ENCODE measurements around the gene CEP57L1. TPM values are rescaled to one million over a fixed set of nuclear protein-coding genes. Genes with fewer than 3 reads are reported as not detected.
A peak's percentile ranks its signal among the peaks of the same experiment; 100 is the strongest.

The CEP57L1 gene
- total RNA-seq, 1 donor from 2014 or later = 25.4 TPM

DNA sequence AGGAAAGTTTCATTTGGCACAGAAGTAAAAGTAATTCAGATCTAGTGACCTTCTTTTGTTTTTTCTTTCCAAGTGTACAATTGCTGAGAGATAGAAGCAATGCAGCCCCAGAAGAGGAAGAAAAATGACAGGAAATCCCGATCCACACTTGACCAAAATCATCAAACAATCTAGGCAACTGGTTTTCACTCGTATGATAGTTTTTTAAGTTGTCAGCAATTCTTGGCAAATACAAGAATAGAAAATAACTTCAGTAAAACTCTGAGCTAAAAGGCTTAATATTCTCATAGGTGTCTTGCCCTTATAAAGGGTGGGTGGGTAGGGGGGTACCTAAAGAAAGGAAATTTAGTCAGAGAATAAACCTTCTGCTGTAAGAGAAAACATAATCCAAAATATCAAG is 36.7 kb upstream of the CEP57L1 start:
- H3K4me1 Mint-ChIP-seq (ENCODE audit: low read depth) = peaks cover 21% of the 10 kb centered on the region
- DNase-seq (ENCODE audit: low spot score) = no peak
- H3K27ac Mint-ChIP-seq = no peak overlapping the region
- no peaks in the 10 kb centered on the region for H3K9me3 Mint-ChIP-seq
- H3K36me3 Mint-ChIP-seq (ENCODE audit: low read depth) = no peaks in the 10 kb centered on the region
- H3K27me3 Mint-ChIP-seq (ENCODE audit: low read depth) = peaks cover 8% of the 10 kb centered on the region
- H3K4me3 Mint-ChIP-seq (ENCODE audit: low read depth) = no peak overlapping the region
- intact Hi-C loops (cut with micrococcal nuclease) = loop anchor here (5.0 kb wide), 1 partner anchor 46 kb away; no protein-coding TSS in a partner anchor

DNA sequence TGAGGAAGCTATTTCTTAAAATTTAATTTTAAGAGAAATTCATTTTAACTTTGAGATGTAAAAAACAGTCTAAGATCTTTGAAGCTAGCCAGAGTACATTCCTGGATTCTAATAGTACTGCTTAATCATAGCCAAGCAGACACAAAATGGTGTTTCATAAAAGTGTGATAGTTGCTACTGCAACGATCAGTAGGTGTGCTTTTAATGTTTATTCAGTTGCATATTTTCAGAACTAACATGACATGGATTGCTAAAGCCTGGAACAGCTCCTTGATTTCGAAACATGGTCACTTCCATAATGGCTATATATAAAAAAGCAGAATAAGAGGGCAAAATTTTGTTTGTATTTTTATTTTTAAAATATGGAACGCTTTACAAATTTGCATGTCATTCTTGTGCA is 36.2 kb upstream of the CEP57L1 start:
- Mint-ChIP-seq H3K4me3 (ENCODE audit: low read depth) (no peak overlapping the region), H3K27ac (no peak overlapping the region), H3K9me3 (no peaks in the 10 kb centered on the region), H3K36me3 (ENCODE audit: low read depth) (no peaks in the 10 kb centered on the region), H3K27me3 (ENCODE audit: low read depth) (peaks cover 10% of the 10 kb centered on the region), H3K4me1 (ENCODE audit: low read depth) (peaks cover 23% of the 10 kb centered on the region)
- DNase-seq (ENCODE audit: low spot score) = no peak
- intact Hi-C loops (cut with micrococcal nuclease) = loop anchor here (5.0 kb wide), 1 partner anchor 47 kb away; no protein-coding TSS in a partner anchor

DNA sequence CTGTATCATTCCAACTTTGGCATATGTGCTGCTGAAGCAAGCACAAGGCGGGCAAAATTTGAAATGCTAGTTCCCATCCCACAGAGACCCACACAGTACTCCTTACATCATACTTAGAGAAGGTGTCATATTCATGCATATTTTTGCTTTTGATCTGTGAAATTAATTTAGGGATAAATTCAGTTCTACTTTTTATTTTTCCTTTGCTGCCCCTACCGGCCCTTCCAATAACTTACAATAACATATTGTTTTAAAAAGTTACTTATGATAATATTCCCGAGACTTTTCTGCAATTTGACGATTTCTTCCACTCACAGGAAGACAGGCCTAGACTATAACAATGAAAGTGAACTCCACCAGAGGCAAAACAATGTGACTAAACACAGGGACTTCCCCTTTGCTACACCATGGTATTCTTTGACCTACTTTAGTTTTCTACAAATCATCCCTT is 35.7 kb upstream of the CEP57L1 start:
- H3K4me1 Mint-ChIP-seq (ENCODE audit: low read depth) = peaks cover 25% of the 10 kb centered on the region
- H3K36me3 Mint-ChIP-seq (ENCODE audit: low read depth) = no peaks in the 10 kb centered on the region
- H3K9me3 Mint-ChIP-seq = no peaks in the 10 kb centered on the region
- no peak for DNase-seq (ENCODE audit: low spot score)
- no peak overlapping the region for H3K4me3 Mint-ChIP-seq (ENCODE audit: low read depth)
- H3K27me3 Mint-ChIP-seq (ENCODE audit: low read depth) = peaks cover 12% of the 10 kb centered on the region
- H3K27ac Mint-ChIP-seq = peak overlapping the region; percentile 24
- intact Hi-C loops (cut with micrococcal nuclease) = loop anchor here (5.0 kb wide), 1 partner anchor 47 kb away; no protein-coding TSS in a partner anchor

DNA sequence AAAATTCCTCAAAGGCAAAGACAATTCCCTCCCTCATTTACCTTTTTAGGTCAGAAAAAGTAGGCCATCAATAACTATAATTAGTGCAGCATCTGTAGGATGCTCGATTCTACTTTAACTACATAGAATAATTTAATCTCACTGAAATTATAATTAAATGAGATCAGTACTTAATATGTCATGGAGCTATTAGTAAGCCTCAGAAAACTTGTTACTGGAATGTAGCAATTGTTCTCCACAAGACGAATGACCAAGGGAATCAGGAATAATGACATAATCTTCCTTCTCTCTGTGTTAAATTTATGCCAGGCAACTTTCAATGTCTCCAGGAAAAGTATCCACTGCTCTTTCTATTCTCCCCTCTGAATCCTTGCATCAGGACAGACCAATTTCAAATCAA is 34.7 kb upstream of the CEP57L1 start:
- Mint-ChIP-seq H3K36me3 (ENCODE audit: low read depth) (no peaks in the 10 kb centered on the region), H3K4me1 (ENCODE audit: low read depth) (peaks cover 25% of the 10 kb centered on the region), H3K27ac (no peak overlapping the region), H3K27me3 (ENCODE audit: low read depth) (peaks cover 6% of the 10 kb centered on the region), H3K9me3 (no peaks in the 10 kb centered on the region), H3K4me3 (ENCODE audit: low read depth) (no peak overlapping the region)
- DNase-seq (ENCODE audit: low spot score) = no peak
- intact Hi-C loops (cut with micrococcal nuclease) = no loop called here

DNA sequence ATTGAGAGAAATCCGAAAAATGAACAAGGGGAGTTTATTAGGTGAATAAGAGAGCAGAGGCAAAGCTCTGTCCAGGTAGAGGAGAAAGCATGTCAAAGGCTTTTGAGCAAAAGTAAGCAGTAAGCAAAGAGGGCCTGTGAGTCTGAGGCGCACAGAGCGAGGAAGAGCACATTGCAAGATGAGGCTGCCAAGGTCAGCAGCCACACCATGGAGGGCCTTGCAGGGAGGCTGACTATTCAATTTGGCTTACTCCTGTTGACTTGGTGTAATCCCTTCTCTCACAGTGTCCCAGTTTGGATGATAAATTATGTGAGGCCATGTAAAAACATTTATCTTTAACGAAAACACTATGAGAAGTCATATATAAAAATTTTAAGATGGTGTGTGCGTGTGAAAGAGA is 33.1 kb upstream of the CEP57L1 start:
- Mint-ChIP-seq H3K36me3 (ENCODE audit: low read depth) (no peaks in the 10 kb centered on the region), H3K27me3 (ENCODE audit: low read depth) (peaks cover 9% of the 10 kb centered on the region), H3K27ac (no peak overlapping the region), H3K9me3 (no peaks in the 10 kb centered on the region), H3K4me1 (ENCODE audit: low read depth) (peaks cover 25% of the 10 kb centered on the region), H3K4me3 (ENCODE audit: low read depth) (no peak overlapping the region)
- intact Hi-C loops (cut with micrococcal nuclease) = no loop called here
- no peak for DNase-seq (ENCODE audit: low spot score)

DNA sequence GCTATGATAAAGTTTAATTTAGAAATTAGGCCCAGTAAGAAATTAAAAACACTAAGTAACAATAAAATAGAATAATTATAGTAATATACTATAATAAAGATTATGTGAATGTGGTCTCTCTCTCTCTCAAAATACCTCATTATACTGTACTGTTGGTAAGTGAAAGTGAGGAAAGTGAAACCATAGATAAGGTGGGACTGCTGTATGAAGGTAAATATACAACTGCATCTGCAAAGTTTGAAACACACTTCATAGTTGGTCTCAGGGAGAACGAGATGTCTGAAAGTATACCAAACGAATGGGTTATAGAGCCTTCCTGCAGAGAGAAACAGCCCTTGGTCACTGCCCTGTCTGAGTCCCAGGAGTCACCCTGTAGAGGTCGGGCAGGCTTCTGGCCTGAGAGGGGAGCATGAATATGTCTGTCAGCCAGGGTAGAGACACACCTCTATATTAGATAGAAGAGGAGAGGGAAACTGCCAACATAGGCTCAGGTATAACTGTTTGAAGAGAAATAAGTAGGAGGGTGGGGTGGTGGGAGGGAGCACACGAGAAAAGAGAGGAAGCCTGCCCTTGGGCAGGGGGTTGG is 32.4 kb upstream of the CEP57L1 start:
- H3K27ac Mint-ChIP-seq = no peak overlapping the region
- peaks cover 25% of the 10 kb centered on the region for H3K4me1 Mint-ChIP-seq (ENCODE audit: low read depth)

DNA sequence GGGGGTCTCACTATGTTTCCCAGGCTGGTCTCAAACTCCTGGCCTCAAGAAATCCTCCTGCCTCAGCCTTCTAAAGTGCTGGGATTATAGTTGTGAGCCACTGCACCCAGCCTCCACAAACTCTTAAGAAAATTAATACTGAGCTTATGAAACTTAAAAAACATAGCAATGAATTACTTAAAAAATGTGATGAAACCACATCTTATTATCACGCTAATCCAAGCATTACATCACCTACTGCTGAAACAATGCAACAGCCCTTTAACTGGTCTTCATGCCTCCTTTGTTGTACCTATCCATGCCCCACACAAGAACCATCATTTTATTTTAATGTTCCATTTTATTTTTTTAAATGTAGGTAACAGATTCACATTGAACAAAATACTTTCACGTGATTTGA is 25.6 kb upstream of the CEP57L1 start:
- no peak overlapping the region for H3K27ac Mint-ChIP-seq
- H3K9me3 Mint-ChIP-seq = no peaks in the 10 kb centered on the region
- peaks cover 7% of the 10 kb centered on the region for H3K27me3 Mint-ChIP-seq (ENCODE audit: low read depth)
- H3K36me3 Mint-ChIP-seq (ENCODE audit: low read depth) = no peaks in the 10 kb centered on the region
- intact Hi-C loops (cut with micrococcal nuclease) = loop anchor here (5.0 kb wide), 3 partner anchors 157 to 512 kb away; no protein-coding TSS in a partner anchor
- peaks cover 20% of the 10 kb centered on the region for H3K4me1 Mint-ChIP-seq (ENCODE audit: low read depth)
- no peak overlapping the region for H3K4me3 Mint-ChIP-seq (ENCODE audit: low read depth)
- no peak for DNase-seq (ENCODE audit: low spot score)

More for the DNA sequence above, 32.4 kb upstream of the CEP57L1 start:
- Mint-ChIP-seq H3K36me3 (ENCODE audit: low read depth) (no peaks in the 10 kb centered on the region), H3K9me3 (no peaks in the 10 kb centered on the region), H3K27me3 (ENCODE audit: low read depth) (peaks cover 10% of the 10 kb centered on the region), H3K4me3 (ENCODE audit: low read depth) (no peak overlapping the region)
- intact Hi-C loops (cut with micrococcal nuclease) = no loop called here
- DNase-seq (ENCODE audit: low spot score) = no peak

DNA sequence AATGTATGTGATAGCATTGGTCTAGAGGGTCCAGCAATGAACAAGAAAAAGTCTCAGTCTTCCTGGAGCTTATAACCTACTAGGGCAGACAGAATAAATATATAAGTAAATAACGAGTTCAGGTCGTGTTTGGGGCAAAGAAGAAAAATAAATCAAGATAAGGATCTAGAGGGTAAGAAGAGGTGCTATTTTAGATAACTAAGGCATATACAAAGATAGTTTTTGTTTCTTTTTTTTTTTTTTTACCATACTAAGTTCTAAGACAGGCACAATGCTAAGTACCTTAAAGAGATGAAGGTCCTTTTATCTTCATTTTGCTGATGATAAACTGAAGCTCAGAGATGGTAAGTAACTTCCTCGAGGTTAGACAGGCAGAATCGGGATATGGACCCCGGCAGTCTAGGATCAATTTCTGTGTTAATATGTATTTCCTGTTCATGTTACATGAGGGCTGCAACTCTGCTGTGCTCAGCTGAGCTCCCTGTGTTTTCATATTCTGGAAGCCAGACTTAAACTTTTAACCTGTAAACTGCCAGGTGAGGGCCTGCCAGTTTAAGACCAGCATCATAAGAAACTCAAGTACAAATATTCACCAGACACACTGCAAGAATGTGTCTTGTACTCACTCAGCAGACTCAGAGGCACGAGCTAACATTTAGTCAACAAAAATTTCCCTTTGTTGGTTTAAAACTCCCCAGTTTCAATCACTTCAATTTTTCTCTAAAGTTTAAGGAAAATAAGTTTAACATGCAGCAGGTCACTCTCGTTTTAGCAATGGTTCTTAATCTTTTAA is 24.0 kb upstream of the CEP57L1 start:
- intact Hi-C loops (cut with micrococcal nuclease) = loop anchor here (5.0 kb wide), 3 partner anchors 159 to 514 kb away; no protein-coding TSS in a partner anchor
- Mint-ChIP-seq H3K4me3 (ENCODE audit: low read depth) (no peak overlapping the region), H3K27ac (no peak overlapping the region), H3K27me3 (ENCODE audit: low read depth) (peaks cover 7% of the 10 kb centered on the region), H3K36me3 (ENCODE audit: low read depth) (no peaks in the 10 kb centered on the region), H3K4me1 (ENCODE audit: low read depth) (peaks cover 20% of the 10 kb centered on the region), H3K9me3 (no peaks in the 10 kb centered on the region)
- DNase-seq (ENCODE audit: low spot score) = no peak

DNA sequence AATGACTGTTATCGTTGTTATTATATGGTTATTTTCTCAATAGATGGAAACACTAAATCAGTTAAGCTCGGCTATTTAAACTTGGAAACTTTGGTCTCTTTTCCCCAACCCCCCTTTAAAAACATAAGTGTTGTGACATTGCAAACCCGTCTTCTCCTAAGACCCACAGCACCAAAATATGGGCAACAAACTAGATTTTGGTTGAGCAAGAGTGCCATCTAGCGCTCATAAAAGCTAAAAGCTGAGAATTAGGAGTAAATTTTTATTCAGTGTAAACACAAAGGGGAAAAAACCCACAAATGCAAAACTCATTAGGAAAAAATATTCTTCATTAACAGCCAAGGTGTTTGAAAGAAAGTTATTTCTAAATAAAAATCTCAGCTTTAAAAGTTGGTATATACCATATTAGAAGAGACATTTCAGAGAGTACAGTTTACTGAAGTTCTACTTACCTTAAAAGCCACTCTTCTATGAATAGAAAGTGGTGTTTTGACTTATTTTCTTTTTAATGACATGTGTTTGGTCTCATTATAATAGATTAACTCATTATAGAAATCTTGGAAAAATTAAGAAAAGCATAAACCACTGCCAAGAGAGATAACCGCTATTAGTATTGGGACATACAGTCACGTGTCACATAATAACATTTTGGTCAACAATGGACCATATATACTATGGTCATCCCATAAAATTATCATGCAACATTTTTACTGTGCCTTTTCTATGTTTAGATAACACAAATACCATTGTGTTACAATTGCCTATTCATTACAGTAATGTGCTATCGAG is 21.8 kb upstream of the CEP57L1 start:
- Mint-ChIP-seq H3K9me3 (no peaks in the 10 kb centered on the region), H3K4me3 (ENCODE audit: low read depth) (no peak overlapping the region), H3K36me3 (ENCODE audit: low read depth) (no peaks in the 10 kb centered on the region), H3K4me1 (ENCODE audit: low read depth) (peaks cover 21% of the 10 kb centered on the region), H3K27ac (no peak overlapping the region), H3K27me3 (ENCODE audit: low read depth) (peaks cover 5% of the 10 kb centered on the region)
- DNase-seq (ENCODE audit: low spot score) = no peak
- intact Hi-C loops (cut with micrococcal nuclease) = loop anchor here (1.0 to 5.0 kb wide), 6 partner anchors 161 to 531 kb away; no protein-coding TSS in a partner anchor

DNA sequence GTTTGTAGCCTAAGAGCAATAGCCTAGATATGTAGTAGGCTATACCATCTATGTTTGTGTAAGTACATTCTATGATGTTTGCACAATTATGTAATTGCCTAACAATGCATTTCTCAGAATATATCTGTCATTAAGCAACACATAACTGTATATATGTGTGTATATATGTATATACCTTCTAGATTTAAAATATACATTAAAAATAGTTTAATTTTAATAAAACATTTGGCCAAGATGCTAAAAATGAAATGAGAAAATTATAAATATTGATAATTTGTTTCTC is 21.2 kb upstream of the CEP57L1 start:
- H3K4me3 Mint-ChIP-seq (ENCODE audit: low read depth) = no peak overlapping the region

DNA sequence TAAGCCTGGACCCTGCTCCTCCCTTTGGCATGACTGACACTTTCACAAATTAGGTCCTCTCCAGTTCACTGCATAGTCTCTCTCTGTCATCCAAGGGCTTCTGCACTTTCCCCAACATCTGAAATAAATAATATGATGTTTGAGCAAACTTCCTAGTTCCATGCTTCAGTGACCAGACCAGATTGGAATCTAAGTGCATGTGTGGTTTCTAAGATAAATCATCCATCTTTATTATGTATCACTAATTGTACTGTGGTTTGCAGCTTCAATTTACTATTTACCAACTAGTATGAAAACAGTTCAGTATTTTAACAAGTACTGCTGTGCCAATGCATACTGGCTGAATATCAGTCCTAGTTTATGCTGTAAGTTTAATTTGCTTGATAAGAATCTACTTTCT is 19.4 kb upstream of the CEP57L1 start:
- Mint-ChIP-seq H3K36me3 (ENCODE audit: low read depth) (no peaks in the 10 kb centered on the region), H3K27ac (no peak overlapping the region)
- intact Hi-C loops (cut with micrococcal nuclease) = no loop called here

More for the DNA sequence above, 21.2 kb upstream of the CEP57L1 start:
- H3K27me3 Mint-ChIP-seq (ENCODE audit: low read depth) = peaks cover 5% of the 10 kb centered on the region
- H3K36me3 Mint-ChIP-seq (ENCODE audit: low read depth) = no peaks in the 10 kb centered on the region
- DNase-seq (ENCODE audit: low spot score) = no peak
- intact Hi-C loops (cut with micrococcal nuclease) = loop anchor here (5.0 kb wide), 3 partner anchors 162 to 517 kb away; no protein-coding TSS in a partner anchor
- H3K9me3 Mint-ChIP-seq = no peaks in the 10 kb centered on the region
- H3K4me1 Mint-ChIP-seq (ENCODE audit: low read depth) = peaks cover 21% of the 10 kb centered on the region
- no peak overlapping the region for H3K27ac Mint-ChIP-seq

DNA sequence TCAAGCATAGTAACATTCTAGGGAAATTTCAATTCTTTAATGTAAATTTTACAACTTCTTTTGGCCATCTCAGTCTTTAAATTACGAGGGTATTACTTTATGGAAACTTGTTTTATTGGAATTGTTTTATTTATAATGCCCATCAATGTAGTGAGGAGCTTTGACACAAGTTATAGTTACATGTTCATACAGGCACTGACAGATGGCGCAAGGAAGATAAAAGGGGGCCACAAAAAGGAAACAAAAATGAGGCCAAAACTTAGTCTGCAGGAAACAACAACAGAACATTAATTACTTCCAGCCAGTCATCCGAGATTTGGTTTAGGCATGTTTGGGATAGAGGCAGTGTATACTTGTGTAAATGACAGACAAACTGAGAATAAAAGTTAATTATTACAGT is 18.9 kb upstream of the CEP57L1 start:
- no peaks in the 10 kb centered on the region for H3K36me3 Mint-ChIP-seq (ENCODE audit: low read depth)
- no peak for DNase-seq (ENCODE audit: low spot score)
- no peak overlapping the region for H3K4me3 Mint-ChIP-seq (ENCODE audit: low read depth)
- H3K9me3 Mint-ChIP-seq = no peaks in the 10 kb centered on the region
- H3K27me3 Mint-ChIP-seq (ENCODE audit: low read depth) = peaks cover 5% of the 10 kb centered on the region
- intact Hi-C loops (cut with micrococcal nuclease) = no loop called here
- peaks cover 13% of the 10 kb centered on the region for H3K4me1 Mint-ChIP-seq (ENCODE audit: low read depth)
- H3K27ac Mint-ChIP-seq = no peak overlapping the region

More for the DNA sequence above, 19.4 kb upstream of the CEP57L1 start:
- H3K9me3 Mint-ChIP-seq = no peaks in the 10 kb centered on the region
- H3K4me3 Mint-ChIP-seq (ENCODE audit: low read depth) = no peak overlapping the region
- peaks cover 17% of the 10 kb centered on the region for H3K4me1 Mint-ChIP-seq (ENCODE audit: low read depth)
- DNase-seq (ENCODE audit: low spot score) = no peak
- peaks cover 5% of the 10 kb centered on the region for H3K27me3 Mint-ChIP-seq (ENCODE audit: low read depth)
